BE2C (cell line): ENCODE results near the gene SKIL.

Experiments used
- DNase-seq: peaks from one replicate; pipeline ENCODE4 v3.0.0-alpha.2; 2020
- H3K27me3 ChIP-seq: fragments of 250-450 bp; sonication (Bioruptor Pico); 2 replicates; pipeline ENCODE4 v1.5.1; 2020; ENCODE audit warnings: mild to moderate bottlenecking
- H3K36me3 ChIP-seq: fragments of 250-450 bp; sonication (Bioruptor Pico); 2 replicates; pipeline ENCODE4 v1.5.1; 2020; ENCODE audit warnings: mild to moderate bottlenecking
- H3K4me1 ChIP-seq: fragments of 250-450 bp; sonication (Bioruptor Pico); 2 replicates; pipeline ENCODE4 v1.5.1; 2020
- H3K4me3 ChIP-seq: 2 replicates; pipeline ENCODE4 v1.5.1; 2011; ENCODE audit warnings: low read depth, low read length
- H3K9me3 ChIP-seq: fragments of 250-450 bp; sonication (Bioruptor Pico); 2 replicates; pipeline ENCODE4 v1.5.1; 2020
- CTCF ChIP-seq: IDR thresholded peaks from 2 replicates; pipeline ENCODE4 v1.5.1; 2012; ENCODE audit warnings: mild to moderate bottlenecking, low read depth, low read length

Gene SKIL

DNA sequence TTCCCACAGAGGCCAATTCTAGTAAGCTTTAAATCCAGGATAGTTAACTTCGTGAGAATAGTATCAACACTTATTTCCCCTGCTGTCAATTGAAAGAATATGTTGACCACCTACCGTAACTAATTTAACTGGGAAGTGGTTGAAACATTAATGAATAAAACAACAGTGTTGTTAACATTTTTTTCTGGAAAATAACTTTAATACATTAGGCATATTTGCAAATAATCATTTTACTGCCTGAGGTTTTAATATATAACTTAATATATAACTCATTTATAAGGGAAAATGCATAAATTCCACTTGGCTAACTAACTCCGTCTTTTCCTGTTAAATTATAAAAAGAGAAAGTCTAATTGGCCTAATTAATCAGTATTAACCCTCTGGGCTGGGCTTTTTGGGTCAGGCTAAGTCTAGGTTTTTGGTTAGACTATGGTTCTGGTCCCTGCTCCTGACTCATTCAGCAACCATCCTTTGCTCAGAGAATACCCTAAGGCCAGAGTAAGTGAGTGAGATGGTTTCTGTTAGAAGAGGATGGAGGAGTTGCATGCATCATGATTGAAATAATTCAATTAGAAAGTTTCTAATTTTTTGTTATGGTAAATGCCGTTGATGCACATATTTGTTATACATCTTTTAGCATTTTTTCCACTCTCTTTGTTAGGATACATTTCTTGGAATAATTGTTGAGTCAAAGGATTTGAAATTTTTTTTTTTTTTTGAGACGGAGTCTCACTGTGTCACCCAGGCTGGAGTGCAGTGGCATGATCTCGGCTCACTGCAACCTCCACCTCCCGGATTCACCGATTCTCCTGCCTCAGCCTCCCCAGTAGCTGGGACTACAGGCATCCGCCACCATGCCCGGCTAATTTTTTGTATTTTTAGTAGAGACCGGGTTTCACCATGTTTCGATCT lies 10.8 kb upstream of the SKIL start:
- peaks cover 4% of the 10 kb centered on the region; the same call in 1 of the 2 replicates for H3K4me1 ChIP-seq
- H3K36me3 ChIP-seq, result no peaks in the 10 kb centered on the region
- no peaks in the 10 kb centered on the region; the same call in 1 of the 2 replicates for H3K9me3 ChIP-seq
- no peaks in the 10 kb centered on the region for H3K27me3 ChIP-seq
- TF ChIP-seq CTCF, result no peak
- DNase-seq, result no peak
- H3K4me3 ChIP-seq, result no peak overlapping the region

DNA sequence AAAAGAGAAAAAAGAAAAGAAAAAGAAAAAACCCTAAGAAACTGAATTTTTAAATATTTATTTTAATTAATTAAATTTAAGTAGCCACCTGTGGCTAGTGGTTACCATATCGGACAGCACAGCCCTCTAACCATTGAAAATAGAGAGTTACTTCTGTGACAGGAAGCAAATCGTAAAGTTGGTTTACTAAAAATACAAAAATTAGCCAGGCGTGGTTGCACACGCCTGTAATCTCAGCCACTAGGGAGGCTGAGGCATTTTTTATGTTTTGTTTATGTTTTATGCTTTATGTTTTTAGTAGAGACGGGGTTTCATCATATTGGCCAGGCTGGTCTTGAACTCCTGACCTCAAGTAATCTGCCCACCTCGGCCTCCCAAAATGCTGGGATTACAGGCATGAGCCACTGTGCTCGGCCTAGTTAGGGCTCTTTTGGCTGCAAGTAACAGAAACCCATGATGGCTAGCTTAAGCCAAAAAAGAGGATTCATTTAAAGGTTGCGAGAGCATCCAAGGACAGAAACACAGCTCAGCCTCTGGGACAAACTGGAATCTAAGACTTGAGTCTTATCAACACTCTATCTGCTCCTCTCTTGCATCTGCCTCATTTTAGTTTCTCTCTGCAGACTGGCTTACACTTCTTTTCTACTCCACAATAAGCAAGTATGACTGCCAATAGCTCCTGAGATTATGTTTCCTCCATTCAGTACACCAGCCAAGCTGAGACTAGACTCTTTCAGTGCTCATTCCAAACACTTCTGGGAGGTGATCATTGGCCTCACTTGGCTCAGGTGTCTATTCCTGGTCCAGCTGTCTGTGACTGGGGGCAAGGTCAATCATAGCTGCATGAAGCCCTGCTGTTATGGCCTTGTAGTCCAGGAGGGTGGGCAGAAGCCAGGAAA lies 6.8 kb upstream of the SKIL start:
- Histone ChIP-seq H3K9me3 (no peaks in the 10 kb centered on the region; the same call in 1 of the 2 replicates), H3K4me3 (no peak overlapping the region), H3K36me3 (no peaks in the 10 kb centered on the region), H3K4me1 (peaks cover 12% of the 10 kb centered on the region), H3K27me3 (no peaks in the 10 kb centered on the region)
- TF ChIP-seq CTCF, result no peak
- DNase-seq, result no peak

GRCh38 chr3:170352936-170353335 lies 4.6 kb upstream of the SKIL start:
- Histone ChIP-seq H3K4me1 (peaks cover 13% of the 10 kb centered on the region), H3K27me3 (no peaks in the 10 kb centered on the region), H3K36me3 (no peaks in the 10 kb centered on the region; the same call in 1 of the 2 replicates), H3K9me3 (no peaks in the 10 kb centered on the region; the same call in 1 of the 2 replicates), H3K4me3 (no peak overlapping the region)
- DNase-seq, result no peak
- TF ChIP-seq CTCF, result no peak

GRCh38 chr3:170353485-170353884 lies 4.0 kb upstream of the SKIL start:
- H3K36me3 ChIP-seq, result no peaks in the 10 kb centered on the region; the same call in 1 of the 2 replicates
- no peak overlapping the region for H3K4me3 ChIP-seq
- H3K27me3 ChIP-seq, result no peaks in the 10 kb centered on the region
- peaks cover 13% of the 10 kb centered on the region for H3K4me1 ChIP-seq
- DNase-seq, result no peak
- no peaks in the 10 kb centered on the region; the same call in 1 of the 2 replicates for H3K9me3 ChIP-seq
- no peak for TF ChIP-seq CTCF

DNA sequence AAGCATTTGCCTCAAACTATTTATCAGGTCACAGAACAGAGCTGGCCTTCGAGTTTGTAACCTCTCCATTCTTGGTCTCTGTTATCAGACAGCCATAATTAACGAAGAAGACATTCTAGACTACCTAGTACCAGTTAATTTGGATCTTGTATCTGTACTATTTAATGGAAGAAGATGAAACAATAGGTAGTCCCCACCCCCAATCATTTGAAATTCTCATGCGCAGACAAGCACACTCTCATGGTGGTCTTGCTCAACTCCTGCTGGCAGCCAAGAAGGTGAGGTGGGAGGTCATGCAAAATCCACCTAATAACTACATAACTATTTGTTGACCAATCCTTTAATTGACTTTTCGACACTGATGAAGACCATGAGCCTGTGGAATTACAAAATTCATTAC lies 2.8 kb upstream of the SKIL start:
- H3K4me1 ChIP-seq, result peaks cover 13% of the 10 kb centered on the region
- no peaks in the 10 kb centered on the region; the same call in 1 of the 2 replicates for H3K9me3 ChIP-seq
- TF ChIP-seq CTCF, result no peak
- DNase-seq, result no peak
- peaks cover 2% of the 10 kb centered on the region for H3K36me3 ChIP-seq
- no peak overlapping the region for H3K4me3 ChIP-seq
- H3K27me3 ChIP-seq, result no peaks in the 10 kb centered on the region
